GM12865 (cell line): ENCODE data around the gene NUAK2.
A peak's percentile ranks its signal among the peaks of the same experiment; 100 is the strongest.

Source experiments
- DNase-seq: peaks from one replicate; pipeline ENCODE4 v3.0.0; 2010; ENCODE audit warnings: low read depth
- H3K4me3 ChIP-seq: 2 replicates; pipeline ENCODE4 v1.5.1; 2011; ENCODE audit warnings: mild to moderate bottlenecking, low read depth, low read length, control low read depth
- TF ChIP-seq, protein P1 (sequence below): IDR thresholded peaks from 2 replicates; pipeline ENCODE4 v1.5.1; 2011; ENCODE audit warnings: low read length, control low read depth, low read depth, inconsistent platforms; ENCODE audit not compliant: insufficient read depth; ENCODE audit errors: missing control alignments

NUAK2 gene

DNA sequence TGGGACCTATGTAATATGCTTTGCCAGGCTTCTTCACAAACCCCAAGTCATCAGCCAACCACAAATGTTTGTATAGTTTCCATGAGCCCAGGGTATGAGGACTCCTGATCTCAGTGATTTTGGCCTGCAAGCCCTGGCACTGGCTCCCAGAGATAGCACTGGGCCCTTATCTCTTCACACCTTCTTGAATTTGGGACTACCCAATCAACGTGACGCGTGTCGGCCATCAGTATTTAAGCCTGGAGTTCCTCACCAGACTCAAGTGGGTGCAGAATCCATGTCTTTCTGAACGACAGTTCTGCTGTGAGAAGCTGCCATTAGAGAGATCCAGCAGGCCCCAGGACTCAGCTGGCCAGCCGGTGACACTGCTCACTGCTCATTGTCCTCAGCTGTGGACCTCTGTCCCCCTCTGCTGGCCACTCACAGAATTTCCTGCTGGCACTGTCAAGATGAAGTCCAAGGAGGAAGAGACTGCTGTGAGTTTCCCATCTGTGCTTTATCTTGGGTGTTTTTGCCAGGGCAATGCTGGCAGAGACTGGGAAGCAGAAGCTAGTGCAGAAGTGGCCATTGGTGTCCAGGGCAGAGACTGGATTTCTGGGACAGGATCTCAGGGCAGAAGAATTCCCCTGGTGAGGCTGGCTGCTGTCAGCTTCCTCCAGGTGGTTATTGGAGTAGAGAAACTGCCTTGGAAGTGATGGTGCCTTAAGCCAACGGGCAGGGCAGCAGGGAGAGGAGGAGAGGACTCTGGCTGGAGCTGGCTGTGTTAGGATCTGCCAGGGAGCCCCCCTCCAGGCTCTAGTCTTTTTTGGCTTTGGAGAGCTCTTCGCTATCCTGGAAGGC lies 65.4 kb downstream of the NUAK2 start:
- peak; percentile 84 for DNase-seq
- TF ChIP-seq, protein P1, sequence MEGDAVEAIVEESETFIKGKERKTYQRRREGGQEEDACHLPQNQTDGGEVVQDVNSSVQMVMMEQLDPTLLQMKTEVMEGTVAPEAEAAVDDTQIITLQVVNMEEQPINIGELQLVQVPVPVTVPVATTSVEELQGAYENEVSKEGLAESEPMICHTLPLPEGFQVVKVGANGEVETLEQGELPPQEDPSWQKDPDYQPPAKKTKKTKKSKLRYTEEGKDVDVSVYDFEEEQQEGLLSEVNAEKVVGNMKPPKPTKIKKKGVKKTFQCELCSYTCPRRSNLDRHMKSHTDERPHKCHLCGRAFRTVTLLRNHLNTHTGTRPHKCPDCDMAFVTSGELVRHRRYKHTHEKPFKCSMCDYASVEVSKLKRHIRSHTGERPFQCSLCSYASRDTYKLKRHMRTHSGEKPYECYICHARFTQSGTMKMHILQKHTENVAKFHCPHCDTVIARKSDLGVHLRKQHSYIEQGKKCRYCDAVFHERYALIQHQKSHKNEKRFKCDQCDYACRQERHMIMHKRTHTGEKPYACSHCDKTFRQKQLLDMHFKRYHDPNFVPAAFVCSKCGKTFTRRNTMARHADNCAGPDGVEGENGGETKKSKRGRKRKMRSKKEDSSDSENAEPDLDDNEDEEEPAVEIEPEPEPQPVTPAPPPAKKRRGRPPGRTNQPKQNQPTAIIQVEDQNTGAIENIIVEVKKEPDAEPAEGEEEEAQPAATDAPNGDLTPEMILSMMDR = peak; percentile 93
- no peak overlapping the region for H3K4me3 ChIP-seq
